Prostate gland (tissue), 2 donors: Measurements from ENCODE around the gene PCDH12.

Experiments
- POLR2AphosphoS5 ChIP-seq: sonication (generic); formaldehyde crosslinking; IDR thresholded peaks from one replicate; pipeline ENCODE4 v1.6.1; 2017; ENCODE audit warnings: antibody characterized with exemption
- TF ChIP-seq, protein P1 (sequence below), 4 experiments: fragments of 200-600 bp in 2 of 4; fragments of 450-650 bp in 2 of 4; sonication (generic) in 2 of 4; IDR thresholded peaks; 1 replicate in 3 of 4; 2 replicates in 1 of 4; pipeline ENCODE4 v1.5.1; 2016 to 2019; ENCODE audit warnings: antibody characterized with exemption in 4 of 4, mild to moderate bottlenecking in 2 of 4, moderate library complexity in 2 of 4

DNA sequence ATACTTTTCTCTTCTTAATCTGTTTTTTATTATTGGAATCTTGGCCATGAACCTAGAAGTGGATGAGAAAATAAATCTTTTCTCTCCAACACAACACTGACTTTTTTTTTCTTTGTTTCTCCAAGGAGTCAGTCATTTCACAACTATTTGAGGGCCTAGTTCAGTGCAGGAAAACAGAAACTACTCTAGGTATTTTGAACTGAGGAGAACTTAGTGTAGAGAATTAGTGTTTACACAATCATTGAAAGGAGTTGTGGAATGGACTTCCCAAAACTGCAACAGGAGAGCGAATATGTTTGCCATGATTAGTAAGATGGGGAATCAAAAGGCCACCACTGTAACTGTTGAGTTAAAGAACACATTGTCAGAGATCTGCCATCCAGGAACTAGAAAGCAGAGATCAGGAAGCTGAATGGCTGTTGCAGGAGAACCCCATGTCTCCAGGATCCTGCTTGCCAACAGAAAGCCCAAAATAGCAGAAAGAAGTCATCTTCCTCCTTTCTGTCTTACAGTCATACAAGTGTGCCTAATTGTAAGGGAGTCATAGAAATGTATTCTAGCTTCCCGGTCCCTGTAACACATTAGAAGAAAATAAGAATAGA lies 59.5 kb downstream of the PCDH12 start:
- TF ChIP-seq POLR2AphosphoS5 = no peak
- TF ChIP-seq, protein P1, sequence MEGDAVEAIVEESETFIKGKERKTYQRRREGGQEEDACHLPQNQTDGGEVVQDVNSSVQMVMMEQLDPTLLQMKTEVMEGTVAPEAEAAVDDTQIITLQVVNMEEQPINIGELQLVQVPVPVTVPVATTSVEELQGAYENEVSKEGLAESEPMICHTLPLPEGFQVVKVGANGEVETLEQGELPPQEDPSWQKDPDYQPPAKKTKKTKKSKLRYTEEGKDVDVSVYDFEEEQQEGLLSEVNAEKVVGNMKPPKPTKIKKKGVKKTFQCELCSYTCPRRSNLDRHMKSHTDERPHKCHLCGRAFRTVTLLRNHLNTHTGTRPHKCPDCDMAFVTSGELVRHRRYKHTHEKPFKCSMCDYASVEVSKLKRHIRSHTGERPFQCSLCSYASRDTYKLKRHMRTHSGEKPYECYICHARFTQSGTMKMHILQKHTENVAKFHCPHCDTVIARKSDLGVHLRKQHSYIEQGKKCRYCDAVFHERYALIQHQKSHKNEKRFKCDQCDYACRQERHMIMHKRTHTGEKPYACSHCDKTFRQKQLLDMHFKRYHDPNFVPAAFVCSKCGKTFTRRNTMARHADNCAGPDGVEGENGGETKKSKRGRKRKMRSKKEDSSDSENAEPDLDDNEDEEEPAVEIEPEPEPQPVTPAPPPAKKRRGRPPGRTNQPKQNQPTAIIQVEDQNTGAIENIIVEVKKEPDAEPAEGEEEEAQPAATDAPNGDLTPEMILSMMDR (IDR thresholded peaks at IDR 0.05) = no peak
